ENCODE data around the gene SNRPE.

Gene SNRPE

GRCh38 chr1:203905275-203905674 is 43.9 kb downstream of the SNRPE start:
- TF ChIP-seq, protein P1, sequence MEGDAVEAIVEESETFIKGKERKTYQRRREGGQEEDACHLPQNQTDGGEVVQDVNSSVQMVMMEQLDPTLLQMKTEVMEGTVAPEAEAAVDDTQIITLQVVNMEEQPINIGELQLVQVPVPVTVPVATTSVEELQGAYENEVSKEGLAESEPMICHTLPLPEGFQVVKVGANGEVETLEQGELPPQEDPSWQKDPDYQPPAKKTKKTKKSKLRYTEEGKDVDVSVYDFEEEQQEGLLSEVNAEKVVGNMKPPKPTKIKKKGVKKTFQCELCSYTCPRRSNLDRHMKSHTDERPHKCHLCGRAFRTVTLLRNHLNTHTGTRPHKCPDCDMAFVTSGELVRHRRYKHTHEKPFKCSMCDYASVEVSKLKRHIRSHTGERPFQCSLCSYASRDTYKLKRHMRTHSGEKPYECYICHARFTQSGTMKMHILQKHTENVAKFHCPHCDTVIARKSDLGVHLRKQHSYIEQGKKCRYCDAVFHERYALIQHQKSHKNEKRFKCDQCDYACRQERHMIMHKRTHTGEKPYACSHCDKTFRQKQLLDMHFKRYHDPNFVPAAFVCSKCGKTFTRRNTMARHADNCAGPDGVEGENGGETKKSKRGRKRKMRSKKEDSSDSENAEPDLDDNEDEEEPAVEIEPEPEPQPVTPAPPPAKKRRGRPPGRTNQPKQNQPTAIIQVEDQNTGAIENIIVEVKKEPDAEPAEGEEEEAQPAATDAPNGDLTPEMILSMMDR (IDR thresholded peaks at IDR 0.05; ENCODE audit: low read depth, low read length): no peak
- no peak for DNase-seq (ENCODE audit: extremely low read depth, low read depth)

DNA sequence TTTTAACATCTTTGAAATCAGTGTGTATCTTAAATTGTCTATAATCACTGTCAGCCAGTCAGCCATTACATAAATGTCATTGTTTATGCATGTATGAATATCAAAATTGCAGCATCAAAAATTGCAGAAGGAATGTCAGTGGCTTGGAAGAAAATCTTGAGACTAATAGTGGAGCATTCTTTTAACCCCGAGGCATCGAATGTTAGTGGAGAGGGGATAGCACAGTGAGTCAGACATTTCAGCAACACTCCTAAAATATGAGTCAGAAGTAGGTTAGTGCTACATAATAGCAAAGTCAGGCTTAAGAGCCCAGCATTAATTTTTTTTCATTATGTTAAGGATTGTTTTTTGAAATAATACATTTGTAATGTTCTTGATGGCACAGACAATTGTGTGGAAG is 45.5 kb downstream of the SNRPE start:
- peak; percentile 67 for DNase-seq (ENCODE audit: extremely low read depth, low read depth)
- TF ChIP-seq, protein P1 (IDR thresholded peaks at IDR 0.05; ENCODE audit: low read depth, low read length): no peak

- DNase-seq (ENCODE audit: extremely low read depth, low read depth): no peak
- TF ChIP-seq, protein P1 (IDR thresholded peaks at IDR 0.05; ENCODE audit: low read depth, low read length): no peak
Measured at GRCh38 chr1:203907901-203908300, 46.5 kb downstream of the SNRPE start.

DNA sequence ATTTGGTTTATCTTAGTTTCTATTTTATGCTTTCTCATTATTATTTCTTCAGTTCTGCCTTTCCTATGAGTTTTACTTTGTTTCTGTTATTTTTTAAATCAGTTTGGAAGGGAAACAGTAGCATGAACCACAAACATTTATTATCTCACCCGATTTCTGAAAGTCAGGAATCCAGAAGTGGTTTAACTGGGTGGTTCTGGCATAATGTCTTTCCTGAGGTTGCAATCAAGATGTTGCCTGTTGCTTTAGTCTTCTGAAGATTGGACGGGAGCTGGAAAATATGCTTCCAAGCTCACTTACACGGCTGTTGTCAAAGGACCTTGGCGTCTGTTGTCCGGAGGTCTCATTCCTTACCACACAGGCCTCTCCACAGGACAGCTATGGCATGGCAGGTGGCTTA is 50.4 kb downstream of the SNRPE start:
- peak; percentile 28 for DNase-seq (ENCODE audit: extremely low read depth, low read depth)
- TF ChIP-seq, protein P1 (IDR thresholded peaks at IDR 0.05; ENCODE audit: low read depth, low read length): no peak

- no peak for DNase-seq (ENCODE audit: extremely low read depth, low read depth)
- TF ChIP-seq, protein P1 (IDR thresholded peaks at IDR 0.05; ENCODE audit: low read depth, low read length): no peak
Measured at GRCh38 chr1:203913073-203913521, 51.7 kb downstream of the SNRPE start.

DNA sequence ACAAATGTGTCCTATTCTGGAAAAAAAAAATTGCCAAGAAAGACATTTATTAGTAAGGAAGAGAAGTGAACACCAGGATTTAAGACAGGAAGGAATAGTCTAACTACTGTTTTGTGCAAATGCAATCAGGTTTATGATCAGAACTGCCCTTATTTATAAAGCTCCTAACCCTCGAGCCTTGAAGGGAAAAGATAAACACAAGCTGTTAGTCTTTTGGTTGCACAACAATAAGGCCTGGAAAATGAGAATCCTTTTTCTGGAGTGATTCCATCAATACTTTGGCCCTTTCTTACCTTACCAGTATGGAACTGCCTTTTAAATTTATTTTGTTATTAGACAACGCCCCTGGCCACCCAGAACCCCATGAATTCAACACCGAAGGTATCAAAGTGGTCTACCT is 52.9 kb downstream of the SNRPE start:
- no peak for DNase-seq (ENCODE audit: extremely low read depth, low read depth)
- TF ChIP-seq, protein P1 (IDR thresholded peaks at IDR 0.05; ENCODE audit: low read depth, low read length): no peak

DNA sequence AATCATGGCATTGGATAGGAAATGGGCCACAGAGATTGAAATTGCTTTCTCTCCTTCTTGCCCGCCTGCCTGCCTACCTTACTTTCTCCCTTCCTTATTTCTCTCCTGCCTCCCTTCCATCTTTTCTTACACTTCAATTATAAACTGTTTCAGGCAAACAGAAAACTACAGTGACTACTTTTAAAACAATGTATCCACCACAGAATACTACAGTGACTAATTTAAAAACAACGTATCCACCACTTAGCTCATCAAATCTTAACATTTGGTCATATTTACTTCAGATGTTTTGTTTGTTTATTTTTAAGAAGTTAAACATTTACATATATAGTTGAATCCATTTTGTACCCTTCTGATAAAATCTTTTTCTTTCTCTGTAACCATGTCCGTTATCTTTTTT is 54.4 kb downstream of the SNRPE start:
- no peak for DNase-seq (ENCODE audit: extremely low read depth, low read depth)
- TF ChIP-seq, protein P1 (IDR thresholded peaks at IDR 0.05; ENCODE audit: low read depth, low read length): no peak
